GM12874 (cell line): ENCODE data around the gene CDK13.

Experiments used
- CTCF ChIP-seq: IDR thresholded peaks from 2 replicates; pipeline ENCODE4 v1.5.1; 2011; ENCODE audit warnings: low read depth, mild to moderate bottlenecking, control low read depth, low read length, moderate library complexity; ENCODE audit not compliant: insufficient read depth

CDK13 gene

DNA sequence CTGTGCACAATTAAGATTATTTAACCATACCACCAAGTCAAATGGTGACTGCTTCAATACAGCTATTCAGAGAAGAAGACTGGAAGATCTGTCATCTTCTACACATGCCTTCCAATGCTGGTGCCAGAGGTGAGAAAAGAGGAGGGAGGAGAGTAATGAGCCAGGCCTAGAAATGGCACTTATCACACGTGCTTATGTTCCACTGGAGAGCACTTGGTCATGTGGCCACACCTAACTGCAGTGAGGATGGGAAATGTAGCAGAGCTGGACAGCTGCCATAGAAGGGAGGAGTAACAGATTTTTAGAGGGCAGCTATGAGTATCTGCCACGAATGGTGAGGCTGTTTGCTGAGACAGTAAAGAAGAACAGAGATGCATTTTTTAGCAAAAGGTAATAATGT, 107.2 kb downstream of the CDK13 start:
- TF ChIP-seq CTCF: no peak

DNA sequence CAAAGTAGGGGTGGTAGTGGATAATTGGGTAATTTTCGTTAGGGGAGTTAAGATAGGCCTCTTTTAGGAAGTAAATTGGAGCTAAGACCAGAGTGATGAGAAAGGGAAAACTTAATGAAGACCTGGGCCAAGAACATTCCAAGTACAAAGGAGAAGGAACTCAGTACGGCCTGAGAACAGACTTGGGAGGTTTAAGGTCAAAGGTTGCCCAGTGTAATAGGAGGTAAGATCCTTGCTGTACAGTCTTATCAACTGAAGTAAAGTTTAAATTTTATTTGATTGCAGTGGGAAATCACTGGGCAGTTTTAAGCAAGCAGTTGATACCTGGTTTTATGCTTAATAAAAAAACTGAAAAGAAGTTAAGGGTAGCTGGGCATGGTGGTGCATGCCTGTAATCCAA, 108.0 kb downstream of the CDK13 start:
- TF ChIP-seq CTCF: no peak

DNA sequence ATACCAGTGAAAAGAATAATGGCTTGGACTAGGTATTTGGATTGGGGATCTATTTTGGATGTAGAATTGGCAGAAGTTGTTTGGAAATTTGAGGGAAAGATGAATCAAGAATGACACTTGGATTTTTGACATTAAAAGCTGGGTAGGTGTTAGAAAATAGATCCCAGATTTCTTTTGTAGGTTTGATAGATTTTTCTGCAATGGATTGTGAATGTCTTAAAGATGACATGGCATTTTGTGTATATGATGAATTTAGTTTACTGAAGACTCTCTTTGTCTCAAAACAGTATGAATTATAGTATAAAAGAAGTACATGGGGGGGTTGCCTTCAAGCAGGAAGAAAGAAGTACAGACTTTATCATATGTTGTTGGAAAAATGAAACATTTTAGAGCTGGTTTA, 108.6 kb downstream of the CDK13 start:
- TF ChIP-seq CTCF: no peak

DNA sequence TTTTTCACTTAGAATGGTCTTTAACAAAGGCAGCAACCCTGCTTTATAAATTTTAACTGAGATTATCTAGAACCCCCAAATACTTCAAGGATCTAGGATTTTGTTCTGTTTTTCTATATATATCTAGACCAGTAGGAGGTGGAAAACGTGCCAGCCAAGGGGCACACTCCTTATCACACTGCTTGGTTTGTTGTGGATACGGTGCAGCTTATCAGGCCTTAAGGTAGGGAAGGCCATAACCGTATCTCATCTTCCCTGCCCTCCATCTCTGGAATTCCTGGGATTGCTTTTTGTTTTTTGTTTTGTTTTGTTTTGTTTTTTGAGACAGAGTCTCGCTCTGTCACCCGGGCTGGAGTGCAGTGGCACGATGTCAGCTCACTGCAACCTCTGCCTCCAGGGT, 109.0 kb downstream of the CDK13 start:
- no peak for TF ChIP-seq CTCF

- no peak for TF ChIP-seq CTCF
These were observed 122.2 kb downstream of the CDK13 start for GRCh38 chr7:40072268-40072667.

DNA sequence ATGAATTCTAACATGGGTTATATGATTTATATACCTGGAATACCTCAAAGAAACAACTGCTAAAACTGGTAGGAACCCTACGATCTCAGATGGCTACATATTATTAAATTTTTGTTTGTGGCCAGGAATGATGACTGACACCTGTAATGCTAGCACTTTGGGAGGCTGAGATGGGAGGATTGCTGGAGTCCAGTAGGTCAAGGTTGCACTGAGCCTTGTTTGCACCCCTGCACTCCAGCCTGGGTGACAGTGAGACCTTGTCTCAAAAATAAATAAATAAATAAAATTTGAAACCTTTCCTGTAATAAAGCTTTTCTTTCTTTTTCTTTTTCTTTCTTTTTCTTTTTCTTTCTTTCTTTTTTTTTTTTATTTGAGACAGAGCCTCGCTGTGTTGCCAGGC, 123.2 kb downstream of the CDK13 start:
- TF ChIP-seq CTCF: no peak

- no peak for TF ChIP-seq CTCF
These were observed 127.8 kb downstream of the CDK13 start for GRCh38 chr7:40077849-40078248.

DNA sequence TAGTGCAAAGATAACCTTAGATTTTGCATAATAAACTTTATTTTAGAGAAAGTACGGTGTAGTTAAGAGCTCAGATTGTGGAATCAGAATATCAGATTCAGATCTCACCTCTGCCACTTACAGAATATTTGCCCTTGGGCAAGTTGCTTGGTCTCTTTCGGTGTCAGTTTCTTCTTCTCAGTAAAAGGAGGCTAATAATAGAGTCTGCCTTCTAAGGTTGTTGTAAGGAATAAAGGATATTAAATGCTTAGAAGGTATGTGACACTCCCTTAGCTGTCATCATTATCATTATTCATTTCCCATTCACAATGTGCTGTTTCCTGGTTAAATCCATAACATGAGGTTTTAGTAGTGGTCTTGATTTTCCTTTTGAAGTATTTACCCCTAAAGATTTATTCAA, 142.1 kb downstream of the CDK13 start:
- TF ChIP-seq CTCF: no peak
